GM19395 (cell line): ENCODE measurements around the gene FAM181A.

ENCODE experiments used
- ATAC-seq: cut with Tn5 transposase; IDR thresholded peaks from one replicate; pipeline ENCODE4 v1.9.1; 2021; ENCODE audit warnings: mild to moderate bottlenecking, moderate library complexity; ENCODE audit not compliant: unreplicated experiment

The FAM181A gene

GRCh38 chr14:93926873-93927799, at the start of gene FAM181A:
Gene FAM181A, plus strand, starts transcription at chr14:93927344. Its CDS starts 942 bp downstream, at chr14:93928286.
- no peak for ATAC-seq

- no peak for ATAC-seq
These were observed 48.9 kb upstream of the FAM181A start for GRCh38 chr14:93878212-93878611.

- no peak for ATAC-seq
These were observed 48.3 kb upstream of the FAM181A start for GRCh38 chr14:93878871-93879270.

GRCh38 chr14:93879362-93879983, 47.7 kb upstream of the FAM181A start:
- no peak for ATAC-seq

GRCh38 chr14:93880021-93880820, 46.9 kb upstream of the FAM181A start:
- no peak for ATAC-seq

GRCh38 chr14:93884950-93885349, 42.2 kb upstream of the FAM181A start:
- ATAC-seq: no peak

GRCh38 chr14:93888995-93889394, 38.1 kb upstream of the FAM181A start:
- no peak for ATAC-seq

- no peak for ATAC-seq
These were observed 37.2 kb upstream of the FAM181A start for GRCh38 chr14:93889739-93890483.

GRCh38 chr14:93891756-93892504, 35.2 kb upstream of the FAM181A start:
- ATAC-seq: no peak

GRCh38 chr14:93892505-93892839, 34.7 kb upstream of the FAM181A start:
- ATAC-seq: no peak

GRCh38 chr14:93892923-93893558, 34.1 kb upstream of the FAM181A start:
- ATAC-seq: peak; percentile 76

- ATAC-seq: no peak
These were observed 33.4 kb upstream of the FAM181A start for GRCh38 chr14:93893661-93894261.

- ATAC-seq: no peak
These were observed 32.0 kb upstream of the FAM181A start for GRCh38 chr14:93895023-93895604.

- no peak for ATAC-seq
These were observed 29.7 kb upstream of the FAM181A start for GRCh38 chr14:93897476-93897845.

- ATAC-seq: no peak
These were observed 29.0 kb upstream of the FAM181A start for GRCh38 chr14:93898081-93898611.

GRCh38 chr14:93898731-93899130, 28.4 kb upstream of the FAM181A start:
- ATAC-seq: no peak

GRCh38 chr14:93901813-93902212, 25.3 kb upstream of the FAM181A start:
- no peak for ATAC-seq

- ATAC-seq: no peak
These were observed 24.4 kb upstream of the FAM181A start for GRCh38 chr14:93902619-93903307.
